K562 (cell line): ENCODE measurements around the gene PLA2G2E. TPM values are rescaled to one million over a fixed set of nuclear protein-coding genes. Genes with fewer than 3 reads are reported as not detected.

Source experiments
- ESRRB ChIP-seq: fragments of 250-450 bp; sonication (Bioruptor Pico); IDR thresholded peaks from 2 replicates; pipeline ENCODE4 v1.5.0; 2020; ENCODE audit warnings: mild to moderate bottlenecking, moderate library complexity, borderline replicate concordance
- HMGN3 ChIP-seq: IDR thresholded peaks from 2 replicates; pipeline ENCODE4 v1.6.1; 2011; ENCODE audit warnings: borderline replicate concordance, low read depth, mild to moderate bottlenecking, mixed read lengths, low read length; ENCODE audit not compliant: insufficient read length; ENCODE audit errors: extremely low read depth
- MCM7 ChIP-seq, 2 experiments: fragments of 450-650 bp; IDR thresholded peaks; 2 replicates each; pipeline ENCODE4 v1.6.1; 2016 to 2018
- SIN3A ChIP-seq, 2 experiments: fragments of 150-350 bp in 1 of 2; IDR thresholded peaks; 2 replicates each; pipeline ENCODE4 v1.6.1; 2011 to 2016; ENCODE audit warnings: borderline replicate concordance in 2 of 2, low read depth in 2 of 2, low read length in 2 of 2, mild to moderate bottlenecking in 2 of 2, moderate library complexity in 2 of 2; ENCODE audit not compliant: control insufficient read depth in 1 of 2
- STAG1 ChIP-seq: sonication (generic); formaldehyde crosslinking; IDR thresholded peaks from 2 replicates; pipeline ENCODE4 v1.5.0; 2020; ENCODE audit warnings: missing genetic modification reagents, borderline replicate concordance
- ZNF407 ChIP-seq: fragments of 450-650 bp; IDR thresholded peaks from 2 replicates; pipeline ENCODE4 v1.6.1; 2016; ENCODE audit warnings: low read depth
- ZNF609 ChIP-seq: sonication (generic); formaldehyde crosslinking; IDR thresholded peaks from 2 replicates; pipeline ENCODE4 v1.8.1; 2023; ENCODE audit warnings: missing genetic modification reagents, mild to moderate bottlenecking, borderline replicate concordance
- polyA plus RNA-seq, 8 experiments: library from polyadenylated mRNA; depleted of rRNA in 4 of 8; stranded (reverse) in 5 of 8; unstranded in 3 of 8; fragments of >200 nt; fragmentation: Nextera tagmentation in 2 of 8; fragmentation: Illumina TruSeq in 1 of 8; extraction: Ambion mirVana in 2 of 8; extraction: Trizol in 1 of 8; gene quantifications; 2 replicates each; pipeline versions ENCODE4 v1.2.1 to v1.2.3, GENCODE V29; 2011 to 2014; ENCODE audit warnings: inconsistent platforms in 1 of 8, missing spikeins in 1 of 8
- total RNA-seq, 7 experiments: library from RNA; depleted of rRNA in 6 of 7; stranded (reverse); fragments of >200 nt in 6 of 7; fragmentation: Illumina TruSeq in 2 of 7; extraction: Trizol in 2 of 7; gene quantifications; 2 replicates each; pipeline versions ENCODE4 v1.2.1 to v1.2.3, GENCODE V29; 2011 to 2021; ENCODE audit warnings: low replicate concordance in 1 of 7

PLA2G2E gene
- total and polyA plus RNA-seq, 9 of the 15 experiments (the other 6 are each of a cell fraction or from before 2014, with no cell fraction given), result not detected

- TF ChIP-seq ZNF407, result no peak
- TF ChIP-seq STAG1, result no peak
- no peak for TF ChIP-seq MCM7 (IDR thresholded peaks at IDR 0.05)
- TF ChIP-seq SIN3A (IDR thresholded peaks at IDR 0.05; ENCODE audit: borderline replicate concordance in 2 of 2, control insufficient read depth in 1 of 2, low read depth in 2 of 2, low read length in 2 of 2), result no peak
- TF ChIP-seq ZNF609 (CRISPR knock-in tag), result no peak
- no peak for TF ChIP-seq HMGN3
- TF ChIP-seq ESRRB (CRISPR knock-in tag), result no peak
Measured at GRCh38 chr1:19910650-19911049, 12.8 kb downstream of the PLA2G2E start (continued).
